ENCODE data around the gene UBE3D.

- TF ChIP-seq CTCF (IDR thresholded peaks at IDR 0.05; ENCODE audit: insufficient read depth, low read depth, low read length) (no peak), EZH2 (IDR thresholded peaks at IDR 0.05; ENCODE audit: insufficient read depth, low read length) (no peak)
These were observed 171.6 kb downstream of the UBE3D start for GRCh38 chr6:82893889-82894652.
